ENCODE data around the gene LGALS16.
"Not testable (repeated sequence)": the region's sequence is repeated elsewhere in the genome, so short reads cannot be mapped to it uniquely, and the experiment has no call there.

The LGALS16 gene

DNA sequence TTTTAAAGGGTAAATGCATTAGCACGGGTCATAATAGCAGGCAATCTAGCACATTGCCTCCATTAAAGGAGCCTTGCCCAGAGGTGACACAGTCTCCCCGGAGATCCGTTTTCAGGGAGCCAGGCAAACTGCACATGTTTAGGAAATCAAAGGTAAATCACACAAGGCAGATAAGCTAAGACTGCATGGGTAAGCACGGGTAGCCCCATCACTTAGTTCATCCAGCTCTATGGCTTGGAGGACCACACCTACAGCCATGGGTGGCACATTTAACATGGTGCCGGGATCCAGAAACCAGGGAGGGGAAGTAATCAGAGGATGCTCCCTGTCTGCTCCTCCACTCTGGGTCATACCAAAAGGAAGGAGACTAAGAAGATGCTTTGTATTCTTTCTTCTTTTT lies 16.8 kb downstream of the LGALS16 start:
- ChIA-PET CTCF (interaction anchor here (1.0 to 9.2 kb wide), 25 partner anchors 8 to 607 kb away, joined by 3 to 144 read pairs (median 9); partner anchors contain the start of genes EID2, EID2B, FBL and PSMC4), POLR2A (interaction anchor here (0.6 kb wide), 1 partner anchor 172 kb away, joined by 3 read pairs; no protein-coding TSS in a partner anchor)
- no peak for DNase-seq (ENCODE audit: extremely low spot score)
- TF ChIP-seq CTCF (IDR thresholded peaks at IDR 0.05; ENCODE audit: control extremely low read depth, extremely low read depth, low read depth, missing control alignments) = no peak

- DNase-seq (ENCODE audit: extremely low spot score); POLR2A ChIA-PET: not testable (repeated sequence)
- CTCF ChIA-PET = interaction anchor here (0.7 to 9.2 kb wide), 21 partner anchors 10 to 297 kb away, joined by 3 to 144 read pairs (median 9); partner anchors contain the start of genes EID2, EID2B, FBL and PSMC4
- TF ChIP-seq CTCF (IDR thresholded peaks at IDR 0.05; ENCODE audit: control extremely low read depth, extremely low read depth, low read depth, missing control alignments) = peak; percentile 67
These were observed 18.1 kb downstream of the LGALS16 start for GRCh38 chr19:39673862-39674261.

DNA sequence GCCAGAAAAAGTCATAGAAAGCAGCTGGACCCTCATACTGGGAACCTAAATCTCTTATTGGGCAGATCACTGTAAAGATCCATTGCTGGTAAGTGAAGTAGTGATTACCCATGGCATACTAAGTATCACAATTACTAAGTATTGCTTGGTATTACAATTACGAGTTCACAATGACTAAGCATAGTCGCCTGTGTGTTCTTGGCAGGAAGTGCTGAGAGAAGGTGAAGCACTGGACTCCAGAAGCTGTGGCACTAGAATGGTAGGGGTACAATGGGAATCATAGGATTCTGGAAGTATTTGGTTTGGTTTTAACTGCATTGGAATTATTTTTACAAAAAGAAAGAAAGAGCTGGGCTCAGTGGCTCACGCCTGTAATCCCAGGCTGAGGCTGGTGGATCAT lies 20.3 kb downstream of the LGALS16 start:
- ChIA-PET POLR2A (no interaction called here), CTCF (interaction anchor here (0.9 to 9.2 kb wide), 13 partner anchors 20 to 565 kb away, joined by 3 to 144 read pairs (median 4); partner anchors contain the start of genes EID2 and FBL)
- no peak for TF ChIP-seq CTCF (IDR thresholded peaks at IDR 0.05; ENCODE audit: control extremely low read depth, extremely low read depth, low read depth, missing control alignments)
- DNase-seq (ENCODE audit: extremely low spot score) = peak; percentile 35

- POLR2A ChIA-PET = no interaction called here
- TF ChIP-seq CTCF (IDR thresholded peaks at IDR 0.05; ENCODE audit: control extremely low read depth, extremely low read depth, low read depth, missing control alignments) = no peak
- CTCF ChIA-PET = interaction anchor here (1.0 to 9.2 kb wide), 5 partner anchors 22 to 165 kb away, joined by 4 to 144 read pairs (median 67); partner anchors contain the start of gene FBL
- DNase-seq (ENCODE audit: extremely low spot score) = no peak
These were observed 22.5 kb downstream of the LGALS16 start for GRCh38 chr19:39677961-39678889.

GRCh38 chr19:39679056-39679790 lies 23.5 kb downstream of the LGALS16 start:
- no peak for TF ChIP-seq CTCF (IDR thresholded peaks at IDR 0.05; ENCODE audit: control extremely low read depth, extremely low read depth, low read depth, missing control alignments)
- POLR2A ChIA-PET = no interaction called here
- CTCF ChIA-PET = interaction anchor here (1.0 to 9.2 kb wide), 4 partner anchors 20 to 164 kb away, joined by 3 to 138 read pairs (median 20); partner anchors contain the start of gene FBL
- DNase-seq (ENCODE audit: extremely low spot score) = peak; percentile 66

DNA sequence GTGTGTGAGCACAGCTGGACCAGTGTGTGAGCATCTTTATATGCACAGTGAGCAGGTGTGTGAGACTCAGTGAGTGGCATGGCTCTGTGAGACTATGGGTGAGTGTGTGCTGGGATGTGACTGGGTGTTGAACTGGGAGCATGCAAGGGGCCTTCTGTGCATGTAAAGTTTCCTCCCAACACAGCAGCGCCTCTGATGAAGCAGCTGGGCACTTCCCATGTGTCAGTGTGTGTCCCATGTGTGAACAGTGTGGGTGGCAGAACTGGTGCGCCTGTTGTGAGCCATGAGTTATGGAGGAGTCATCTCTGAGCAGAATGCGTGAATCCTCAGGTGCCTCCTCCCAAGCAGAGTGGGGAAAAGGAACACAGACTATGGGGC lies 24.1 kb downstream of the LGALS16 start:
- ChIA-PET POLR2A (no interaction called here), CTCF (interaction anchor here (1.0 to 1.4 kb wide), 4 partner anchors 13 to 139 kb away, joined by 3 to 4 read pairs (median 3); no protein-coding TSS in a partner anchor)
- no peak for DNase-seq (ENCODE audit: extremely low spot score)
- no peak for TF ChIP-seq CTCF (IDR thresholded peaks at IDR 0.05; ENCODE audit: control extremely low read depth, extremely low read depth, low read depth, missing control alignments)
